ENCODE data around the gene TAF13.
"Not testable (repeated sequence)": the region's sequence is repeated elsewhere in the genome, so short reads cannot be mapped to it uniquely, and the experiment has no call there.

The TAF13 gene

GRCh38 chr1:109052145-109052544 is 23.7 kb downstream of the TAF13 start:
- H3K9me3 ChIP-seq (ENCODE audit: control insufficient read depth, low read length); DNase-seq; H3K27ac ChIP-seq (ENCODE audit: insufficient read depth, low read length, poor library complexity, severe bottlenecking); H3K4me1 ChIP-seq (ENCODE audit: control insufficient read depth, insufficient read depth, low read length, poor library complexity, severe bottlenecking); H3K27me3 ChIP-seq (replicated peaks; ENCODE audit: control insufficient read depth, insufficient read depth, low read length, poor library complexity, severe bottlenecking); H3K36me3 ChIP-seq (ENCODE audit: control insufficient read depth, insufficient read depth, low read length); H3K4me3 ChIP-seq (ENCODE audit: insufficient read depth, low read depth, low read length, poor library complexity, severe bottlenecking): not testable (repeated sequence)

- Histone ChIP-seq H3K9me3 (ENCODE audit: control insufficient read depth, low read length) (no peaks in the 10 kb centered on the region), H3K27ac (ENCODE audit: insufficient read depth, low read length, poor library complexity, severe bottlenecking) (no peak overlapping the region), H3K36me3 (ENCODE audit: control insufficient read depth, insufficient read depth, low read length) (no peaks in the 10 kb centered on the region), H3K4me3 (ENCODE audit: insufficient read depth, low read depth, low read length, poor library complexity, severe bottlenecking) (no peak overlapping the region), H3K4me1 (ENCODE audit: control insufficient read depth, insufficient read depth, low read length, poor library complexity, severe bottlenecking) (no peaks in the 10 kb centered on the region), H3K27me3 (replicated peaks; ENCODE audit: control insufficient read depth, insufficient read depth, low read length, poor library complexity, severe bottlenecking) (no peaks in the 10 kb centered on the region)
- no peak for DNase-seq
Observed at GRCh38 chr1:109050228-109050995, 25.4 kb downstream of the TAF13 start.

DNA sequence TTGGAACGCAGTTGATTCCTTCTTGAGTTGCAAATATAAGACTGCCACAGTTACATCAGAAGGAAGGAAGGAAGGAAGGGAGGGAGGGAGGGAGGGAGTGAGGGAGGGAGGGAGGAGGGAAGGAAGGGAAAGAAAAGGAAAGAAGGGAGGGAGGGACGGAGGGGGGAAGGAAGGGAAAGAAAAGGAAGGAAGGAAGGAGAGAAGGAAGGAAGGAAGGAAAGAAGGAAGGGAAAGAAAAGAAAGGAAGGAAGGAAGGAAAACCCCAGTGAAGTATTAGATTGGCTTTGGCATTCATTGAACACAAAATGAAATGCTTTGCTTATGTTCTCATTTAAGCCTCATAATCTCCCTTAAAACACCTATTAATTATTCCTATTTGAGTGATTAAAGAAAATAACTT is 27.5 kb downstream of the TAF13 start:
- Histone ChIP-seq H3K27ac (ENCODE audit: insufficient read depth, low read length, poor library complexity, severe bottlenecking) (no peak overlapping the region), H3K27me3 (replicated peaks; ENCODE audit: control insufficient read depth, insufficient read depth, low read length, poor library complexity, severe bottlenecking) (no peaks in the 10 kb centered on the region), H3K4me1 (ENCODE audit: control insufficient read depth, insufficient read depth, low read length, poor library complexity, severe bottlenecking) (no peaks in the 10 kb centered on the region), H3K9me3 (ENCODE audit: control insufficient read depth, low read length) (no peaks in the 10 kb centered on the region), H3K36me3 (ENCODE audit: control insufficient read depth, insufficient read depth, low read length) (no peaks in the 10 kb centered on the region), H3K4me3 (ENCODE audit: insufficient read depth, low read depth, low read length, poor library complexity, severe bottlenecking) (no peak overlapping the region)
- DNase-seq = no peak

DNA sequence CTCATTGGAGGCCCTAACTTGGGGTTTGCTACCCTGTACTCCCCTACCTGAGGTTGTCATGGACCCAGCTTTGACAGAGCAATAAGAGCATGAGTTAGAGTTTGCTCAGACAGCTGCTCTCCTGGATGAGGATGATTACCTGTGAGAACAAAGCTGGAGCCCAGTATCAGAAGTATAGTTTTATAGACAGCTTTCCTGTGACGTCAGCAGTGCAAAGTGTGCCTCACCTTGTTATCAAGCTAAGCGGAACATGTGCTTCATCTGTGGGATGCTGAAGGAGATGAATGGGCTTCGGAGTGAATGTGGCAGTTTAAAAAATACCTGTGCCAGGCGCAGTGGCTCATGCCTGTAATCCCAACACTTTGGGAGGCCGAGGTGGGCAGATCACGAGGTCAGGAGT is 28.5 kb downstream of the TAF13 start:
- no peaks in the 10 kb centered on the region for H3K9me3 ChIP-seq (ENCODE audit: control insufficient read depth, low read length)
- no peaks in the 10 kb centered on the region for H3K36me3 ChIP-seq (ENCODE audit: control insufficient read depth, insufficient read depth, low read length)
- H3K4me1 ChIP-seq (ENCODE audit: control insufficient read depth, insufficient read depth, low read length, poor library complexity, severe bottlenecking) = peaks cover 2% of the 10 kb centered on the region
- H3K27me3 ChIP-seq (replicated peaks; ENCODE audit: control insufficient read depth, insufficient read depth, low read length, poor library complexity, severe bottlenecking) = no peaks in the 10 kb centered on the region
- no peak for DNase-seq
- no peak overlapping the region for H3K27ac ChIP-seq (ENCODE audit: insufficient read depth, low read length, poor library complexity, severe bottlenecking)
- no peak overlapping the region for H3K4me3 ChIP-seq (ENCODE audit: insufficient read depth, low read depth, low read length, poor library complexity, severe bottlenecking)

DNA sequence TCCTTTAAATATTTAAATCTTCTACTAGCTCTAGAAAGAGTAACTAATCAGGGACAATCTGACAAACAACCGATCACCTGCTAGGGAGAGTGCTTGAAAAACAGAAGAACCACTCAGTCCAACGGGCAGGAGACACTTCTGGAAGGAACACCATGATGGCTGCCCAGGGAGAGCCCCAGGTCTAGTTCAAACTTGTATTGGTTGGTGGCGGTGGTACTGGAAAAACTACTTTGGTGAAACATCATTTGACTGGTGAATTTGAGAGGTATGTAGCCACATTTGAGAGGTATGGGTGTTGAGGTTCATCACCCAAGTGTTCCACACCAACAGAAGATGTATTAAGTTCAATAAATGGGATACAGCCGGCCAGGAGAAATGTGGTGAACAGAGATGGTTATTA is 29.1 kb downstream of the TAF13 start:
- no peaks in the 10 kb centered on the region for H3K36me3 ChIP-seq (ENCODE audit: control insufficient read depth, insufficient read depth, low read length)
- H3K27me3 ChIP-seq (replicated peaks; ENCODE audit: control insufficient read depth, insufficient read depth, low read length, poor library complexity, severe bottlenecking) = no peaks in the 10 kb centered on the region
- peaks cover 3% of the 10 kb centered on the region for H3K4me1 ChIP-seq (ENCODE audit: control insufficient read depth, insufficient read depth, low read length, poor library complexity, severe bottlenecking)
- no peak overlapping the region for H3K27ac ChIP-seq (ENCODE audit: insufficient read depth, low read length, poor library complexity, severe bottlenecking)
- no peaks in the 10 kb centered on the region for H3K9me3 ChIP-seq (ENCODE audit: control insufficient read depth, low read length)
- H3K4me3 ChIP-seq (ENCODE audit: insufficient read depth, low read depth, low read length, poor library complexity, severe bottlenecking) = no peak overlapping the region
- DNase-seq = no peak

DNA sequence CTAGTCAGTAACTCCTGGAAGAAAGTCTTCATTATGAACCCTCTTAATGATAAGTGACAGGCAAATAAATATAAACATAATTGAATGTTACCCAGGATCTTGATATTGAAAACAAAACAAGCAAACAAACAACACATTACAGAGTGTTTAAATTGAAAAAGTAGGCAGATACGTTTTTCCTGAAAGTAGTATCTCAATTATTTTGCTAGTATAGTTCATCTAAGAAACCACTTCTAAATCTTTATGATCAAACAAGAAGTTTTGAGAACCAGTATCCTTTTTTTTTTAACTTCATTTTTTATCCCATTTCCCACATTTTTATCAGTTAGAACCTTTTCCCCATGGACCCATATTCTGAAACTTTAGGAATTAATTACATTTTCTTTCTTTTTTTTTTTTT is 30.2 kb downstream of the TAF13 start:
- Histone ChIP-seq H3K27ac (ENCODE audit: insufficient read depth, low read length, poor library complexity, severe bottlenecking) (no peak overlapping the region), H3K4me3 (ENCODE audit: insufficient read depth, low read depth, low read length, poor library complexity, severe bottlenecking) (no peak overlapping the region), H3K9me3 (ENCODE audit: control insufficient read depth, low read length) (no peaks in the 10 kb centered on the region), H3K4me1 (ENCODE audit: control insufficient read depth, insufficient read depth, low read length, poor library complexity, severe bottlenecking) (peaks cover 8% of the 10 kb centered on the region), H3K36me3 (ENCODE audit: control insufficient read depth, insufficient read depth, low read length) (no peaks in the 10 kb centered on the region), H3K27me3 (replicated peaks; ENCODE audit: control insufficient read depth, insufficient read depth, low read length, poor library complexity, severe bottlenecking) (no peaks in the 10 kb centered on the region)
- DNase-seq = no peak

GRCh38 chr1:109041621-109042468 is 34.0 kb downstream of the TAF13 start, which contains the start of gene WDR47:
Gene WDR47 (minus strand): TSS chr1:109042102. CDS start chr1:109023512, 18,590 bp downstream.
- Histone ChIP-seq H3K4me3 (ENCODE audit: insufficient read depth, low read depth, low read length, poor library complexity, severe bottlenecking) (peak within 1 kb of the TSS; percentile 90), H3K4me1 (ENCODE audit: control insufficient read depth, insufficient read depth, low read length, poor library complexity, severe bottlenecking) (peaks cover 8% of the 10 kb centered on the region), H3K27ac (ENCODE audit: insufficient read depth, low read length, poor library complexity, severe bottlenecking) (peak within 1 kb of the TSS; percentile 82), H3K36me3 (ENCODE audit: control insufficient read depth, insufficient read depth, low read length) (no peaks in the 10 kb centered on the region), H3K27me3 (replicated peaks; ENCODE audit: control insufficient read depth, insufficient read depth, low read length, poor library complexity, severe bottlenecking) (no peaks in the 10 kb centered on the region), H3K9me3 (ENCODE audit: control insufficient read depth, low read length) (no peaks in the 10 kb centered on the region)
- peak; percentile 94 to 95 (median 94) for DNase-seq

DNA sequence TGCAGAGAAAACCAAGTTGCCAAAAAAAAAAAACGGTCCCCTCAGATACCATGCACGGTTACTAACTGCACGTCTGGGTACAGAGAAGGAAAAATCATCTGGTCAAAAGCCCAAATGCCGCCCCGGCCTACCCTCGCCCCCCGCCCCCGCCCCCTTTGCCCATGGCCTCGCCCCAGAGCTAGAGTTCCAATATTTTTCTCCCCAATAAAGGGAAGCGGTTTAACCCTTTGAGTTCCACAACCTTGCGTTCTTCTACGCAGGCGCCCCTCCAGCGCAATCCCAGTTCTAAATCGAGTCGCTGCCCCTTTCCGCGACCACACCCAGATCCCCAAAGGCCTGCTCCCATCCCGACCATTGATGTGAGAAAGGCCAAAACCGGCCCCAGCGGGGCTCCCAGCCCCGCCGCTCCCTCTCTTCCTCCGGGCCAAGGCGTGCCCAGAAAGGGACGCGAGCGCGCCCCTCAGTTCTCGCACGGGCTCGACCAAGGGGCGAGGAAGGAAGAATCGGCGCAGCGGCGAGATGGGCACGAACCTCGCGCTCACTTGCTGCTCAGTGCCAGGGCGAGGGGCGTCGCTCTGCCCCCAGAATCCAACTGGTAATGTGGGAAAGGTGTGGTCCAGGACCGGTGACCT is 34.7 kb downstream of the TAF13 start:
- H3K9me3 ChIP-seq (ENCODE audit: control insufficient read depth, low read length) = no peaks in the 10 kb centered on the region
- H3K36me3 ChIP-seq (ENCODE audit: control insufficient read depth, insufficient read depth, low read length) = no peaks in the 10 kb centered on the region
- H3K4me3 ChIP-seq (ENCODE audit: insufficient read depth, low read depth, low read length, poor library complexity, severe bottlenecking) = peak overlapping the region; percentile 90
- no peak for DNase-seq
- H3K27me3 ChIP-seq (replicated peaks; ENCODE audit: control insufficient read depth, insufficient read depth, low read length, poor library complexity, severe bottlenecking) = no peaks in the 10 kb centered on the region
- H3K4me1 ChIP-seq (ENCODE audit: control insufficient read depth, insufficient read depth, low read length, poor library complexity, severe bottlenecking) = peaks cover 8% of the 10 kb centered on the region
- peak overlapping the region; percentile 82 for H3K27ac ChIP-seq (ENCODE audit: insufficient read depth, low read length, poor library complexity, severe bottlenecking)

- no peaks in the 10 kb centered on the region for H3K9me3 ChIP-seq (ENCODE audit: control insufficient read depth, low read length)
- H3K36me3 ChIP-seq (ENCODE audit: control insufficient read depth, insufficient read depth, low read length) = no peaks in the 10 kb centered on the region
- no peak for DNase-seq
- no peaks in the 10 kb centered on the region for H3K27me3 ChIP-seq (replicated peaks; ENCODE audit: control insufficient read depth, insufficient read depth, low read length, poor library complexity, severe bottlenecking)
- H3K27ac ChIP-seq (ENCODE audit: insufficient read depth, low read length, poor library complexity, severe bottlenecking) = no peak overlapping the region
- peaks cover 8% of the 10 kb centered on the region for H3K4me1 ChIP-seq (ENCODE audit: control insufficient read depth, insufficient read depth, low read length, poor library complexity, severe bottlenecking)
- no peak overlapping the region for H3K4me3 ChIP-seq (ENCODE audit: insufficient read depth, low read depth, low read length, poor library complexity, severe bottlenecking)
Observed at GRCh38 chr1:109040627-109040988, 35.2 kb downstream of the TAF13 start.

DNA sequence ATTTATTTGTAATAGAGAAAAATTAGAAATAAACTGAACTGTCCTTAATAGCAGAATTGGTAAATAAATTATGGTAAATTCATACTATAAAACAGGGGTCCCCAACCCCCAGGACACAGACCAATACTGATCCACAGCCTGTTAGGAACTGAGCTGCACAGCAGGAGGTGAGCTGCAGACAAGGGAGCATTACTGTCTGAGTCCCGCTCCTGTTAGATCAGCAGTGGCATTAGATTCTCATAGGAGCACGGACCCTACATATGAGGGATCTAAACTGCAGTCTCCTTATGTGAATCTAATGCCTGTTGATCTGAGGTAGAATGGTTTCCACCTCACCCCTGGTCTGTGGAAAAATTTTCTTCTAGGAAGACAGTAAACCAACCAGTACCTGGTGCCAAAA is 41.4 kb downstream of the TAF13 start:
- Histone ChIP-seq H3K27me3 (replicated peaks; ENCODE audit: control insufficient read depth, insufficient read depth, low read length, poor library complexity, severe bottlenecking) (no peaks in the 10 kb centered on the region), H3K4me1 (ENCODE audit: control insufficient read depth, insufficient read depth, low read length, poor library complexity, severe bottlenecking) (no peaks in the 10 kb centered on the region), H3K4me3 (ENCODE audit: insufficient read depth, low read depth, low read length, poor library complexity, severe bottlenecking) (no peak overlapping the region), H3K27ac (ENCODE audit: insufficient read depth, low read length, poor library complexity, severe bottlenecking) (no peak overlapping the region), H3K36me3 (ENCODE audit: control insufficient read depth, insufficient read depth, low read length) (no peaks in the 10 kb centered on the region), H3K9me3 (ENCODE audit: control insufficient read depth, low read length) (no peaks in the 10 kb centered on the region)
- no peak for DNase-seq
